BJ (cell line): ENCODE measurements around the gene SKI. TPM values are rescaled to one million over a fixed set of nuclear protein-coding genes. Genes with fewer than 3 reads are reported as not detected.

Experiments used
- CTCF ChIA-PET: fragments of 350-600 bp; formaldehyde crosslinking; extraction: SDS; loops from one replicate; lab custom pipeline; 2021; ENCODE audit warnings: antibody characterized with exemption, inconsistent platforms; lab: Yijun Ruan, JAX
- POLR2A ChIA-PET: fragments of 300-600 bp; sonication (Branson Sonifier 250); formaldehyde crosslinking; extraction: SDS; loops from one replicate; lab custom pipeline; 2021; ENCODE audit warnings: antibody characterized with exemption; lab: Charles Lee
- DNase-seq: peaks from one replicate; pipeline ENCODE4 v3.0.0-alpha.2; 2011; ENCODE audit warnings: low read depth
- H3K27me3 ChIP-seq: 2 replicates; pipeline ENCODE4 v1.6.0; 2011; ENCODE audit warnings: low read length; ENCODE audit not compliant: control insufficient read depth, insufficient read depth
- H3K36me3 ChIP-seq: 2 replicates; pipeline ENCODE4 v1.5.1; 2011; ENCODE audit warnings: low read length; ENCODE audit not compliant: control insufficient read depth, insufficient read depth
- H3K4me3 ChIP-seq: 2 replicates; pipeline ENCODE4 v1.5.1; 2011; ENCODE audit warnings: low read depth, mild to moderate bottlenecking, control low read depth, low read length
- CTCF ChIP-seq: IDR thresholded peaks from 2 replicates; pipeline ENCODE4 v1.5.1; 2011; ENCODE audit warnings: low read depth, mild to moderate bottlenecking, control low read depth, inconsistent platforms, low read length, moderate library complexity; ENCODE audit not compliant: insufficient read depth
- polyA plus RNA-seq: library from polyadenylated mRNA; depleted of rRNA; stranded (reverse); fragments of >200 nt; gene quantifications from 2 replicates; pipeline ENCODE4 v1.2.3, GENCODE V29; 2011

SKI gene
- polyA plus RNA-seq, 1 experiment, result 5.1 TPM

DNA sequence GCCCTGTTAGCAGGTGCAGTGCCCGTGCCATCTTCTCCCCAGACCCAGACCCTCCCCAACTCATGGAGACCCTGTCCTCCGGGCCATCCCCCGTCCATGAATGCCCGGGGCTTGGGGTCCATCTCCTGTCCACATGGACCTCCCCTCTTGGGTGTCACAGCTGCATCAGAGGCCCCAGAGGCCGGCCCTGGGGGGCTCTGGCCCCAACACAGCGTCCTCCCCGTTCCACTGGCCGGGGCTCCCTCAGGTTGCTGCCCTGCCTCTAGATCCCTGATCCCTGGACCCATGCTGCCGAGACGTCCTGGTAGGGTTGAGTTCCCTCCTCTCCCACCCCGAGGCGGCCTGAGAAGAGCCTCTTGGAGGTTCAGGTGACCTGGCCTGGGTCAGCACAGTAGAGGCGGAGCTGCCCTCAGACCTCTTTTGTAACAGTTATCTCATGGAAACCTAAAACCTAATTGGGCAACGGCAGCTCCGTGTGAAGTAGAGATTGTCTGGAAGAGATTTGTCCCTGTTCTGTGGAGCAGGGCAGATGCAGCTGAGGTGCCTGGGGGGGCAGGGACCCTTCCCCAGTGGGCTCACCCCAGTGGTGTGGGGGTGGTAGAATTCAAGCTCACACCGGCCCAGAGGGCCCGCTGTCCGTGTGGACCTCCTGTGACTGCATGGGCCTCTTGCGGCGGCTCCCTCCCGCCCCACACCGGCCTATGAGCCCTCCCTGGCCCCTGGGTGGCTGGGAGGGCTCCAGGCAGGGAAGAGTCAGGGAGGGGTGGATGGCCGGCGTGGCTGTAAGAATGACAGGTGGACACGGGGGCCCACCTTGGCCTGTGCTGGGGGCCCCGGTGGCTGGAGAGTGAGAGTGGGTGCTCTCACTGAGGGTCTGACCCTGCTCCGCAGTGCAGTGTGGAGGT is 56.1 kb downstream of the SKI start:
- ChIA-PET POLR2A (no interaction called here), CTCF (interaction anchor here (0.8 to 1.1 kb wide), 4 partner anchors 14 to 98 kb away, joined by 3 read pairs; no protein-coding TSS in a partner anchor)
- no peak for TF ChIP-seq CTCF
- no peaks in the 10 kb centered on the region for H3K27me3 ChIP-seq
- no peaks in the 10 kb centered on the region; the same call in 1 of the 2 replicates for H3K36me3 ChIP-seq
- no peak overlapping the region for H3K4me3 ChIP-seq
- DNase-seq, result no peak

GRCh38 chr1:2284932-2285331 is 56.8 kb downstream of the SKI start:
- CTCF ChIA-PET, result interaction anchor here (0.8 to 1.0 kb wide), 2 partner anchors 14 to 39 kb away, joined by 3 read pairs; no protein-coding TSS in a partner anchor

GRCh38 chr1:2286923-2287322 is 58.8 kb downstream of the SKI start:
- no peaks in the 10 kb centered on the region; the same call in 1 of the 2 replicates for H3K36me3 ChIP-seq
- CTCF ChIA-PET, result no interaction called here
- POLR2A ChIA-PET, result no interaction called here
- no peak for TF ChIP-seq CTCF
- no peak overlapping the region for H3K4me3 ChIP-seq
- DNase-seq, result no peak
- H3K27me3 ChIP-seq, result no peaks in the 10 kb centered on the region

More at GRCh38 chr1:2284932-2285331, 56.8 kb downstream of the SKI start:
- no peak for TF ChIP-seq CTCF
- DNase-seq, result no peak
- POLR2A ChIA-PET, result no interaction called here
- Histone ChIP-seq H3K27me3 (no peaks in the 10 kb centered on the region), H3K36me3 (no peaks in the 10 kb centered on the region; the same call in 1 of the 2 replicates), H3K4me3 (no peak overlapping the region)

- POLR2A ChIA-PET, result no interaction called here
- H3K4me3 ChIP-seq, result no peak overlapping the region
- no peaks in the 10 kb centered on the region for H3K27me3 ChIP-seq
- CTCF ChIA-PET, result interaction anchor here (1.6 kb wide), 1 partner anchor 95 kb away, joined by 5 read pairs; no protein-coding TSS in a partner anchor
- no peak for TF ChIP-seq CTCF
- no peaks in the 10 kb centered on the region; the same call in 1 of the 2 replicates for H3K36me3 ChIP-seq
- DNase-seq, result no peak
Measured at GRCh38 chr1:2287649-2288048, 59.5 kb downstream of the SKI start.

DNA sequence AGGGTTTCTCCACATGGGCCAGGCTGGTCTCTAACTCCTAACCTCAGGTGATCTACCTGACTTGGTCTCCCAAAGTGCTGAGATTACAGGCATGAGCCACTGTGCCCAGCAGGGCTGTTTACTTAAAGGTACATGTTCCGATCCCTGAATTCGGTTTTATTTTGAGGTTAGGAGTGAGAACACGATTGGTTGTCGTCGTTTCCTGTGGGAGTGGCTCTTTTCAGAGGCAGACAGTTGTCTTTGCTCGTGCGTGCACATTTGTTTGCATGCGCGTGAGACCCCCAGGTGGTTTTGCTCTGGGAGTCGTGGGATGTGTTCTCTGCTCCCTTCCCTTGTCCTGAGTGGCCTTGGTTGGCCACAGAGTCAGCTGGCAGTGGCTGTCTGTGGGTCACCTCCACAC is 60.2 kb downstream of the SKI start:
- Histone ChIP-seq H3K4me3 (no peak overlapping the region), H3K36me3 (no peaks in the 10 kb centered on the region; the same call in 1 of the 2 replicates), H3K27me3 (no peaks in the 10 kb centered on the region)
- POLR2A ChIA-PET, result no interaction called here
- DNase-seq, result no peak
- CTCF ChIA-PET, result interaction anchor here (0.6 to 1.6 kb wide), 3 partner anchors 27 to 94 kb away, joined by 3 to 5 read pairs (median 3); no protein-coding TSS in a partner anchor
- TF ChIP-seq CTCF, result no peak
